ENCODE data around the gene ASS1. TPM values are rescaled to one million over a fixed set of nuclear protein-coding genes. Genes with fewer than 3 reads are reported as not detected.

ASS1 gene
- total RNA-seq, 1 donor: 195 TPM

DNA sequence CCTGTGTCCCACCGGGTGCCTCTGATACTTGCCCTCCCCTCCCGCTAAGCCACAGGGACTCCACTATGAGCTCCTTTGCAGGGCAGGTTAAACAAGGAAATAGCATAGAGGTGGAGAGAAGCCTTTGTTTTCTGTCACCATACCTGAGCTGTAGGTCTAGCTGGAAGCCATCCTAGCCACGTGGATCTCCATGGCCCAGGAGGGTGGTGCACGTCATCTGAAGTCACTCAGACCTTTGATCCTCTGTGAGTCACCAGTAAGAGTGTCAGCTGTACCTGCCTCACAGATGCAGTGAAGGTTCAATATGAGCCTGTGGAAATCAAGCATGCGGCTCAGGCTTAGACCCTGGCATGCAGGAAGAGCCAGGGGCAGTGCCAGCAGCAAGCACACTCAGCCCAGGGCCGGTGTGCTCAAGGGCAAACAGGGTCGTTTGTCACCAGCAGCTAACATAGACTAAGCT, 55.1 kb downstream of the ASS1 start:
- no peak overlapping the region for H3K27ac ChIP-seq (ENCODE audit: low read depth, low read length)
- H4K20me1 ChIP-seq (ENCODE audit: insufficient read depth, low read length): no peaks in the 10 kb centered on the region
- H3K4me3 ChIP-seq (ENCODE audit: insufficient read depth, low read length): no peak overlapping the region
- no peaks in the 10 kb centered on the region for H3K27me3 ChIP-seq (ENCODE audit: insufficient read depth, low read length)
- peaks cover 1% of the 10 kb centered on the region for H3K9me3 ChIP-seq (ENCODE audit: low read depth, low read length)
- DNase-seq (ENCODE audit: insufficient read length, low spot score, missing footprints): peak; percentile 22
- TF ChIP-seq, protein P1, sequence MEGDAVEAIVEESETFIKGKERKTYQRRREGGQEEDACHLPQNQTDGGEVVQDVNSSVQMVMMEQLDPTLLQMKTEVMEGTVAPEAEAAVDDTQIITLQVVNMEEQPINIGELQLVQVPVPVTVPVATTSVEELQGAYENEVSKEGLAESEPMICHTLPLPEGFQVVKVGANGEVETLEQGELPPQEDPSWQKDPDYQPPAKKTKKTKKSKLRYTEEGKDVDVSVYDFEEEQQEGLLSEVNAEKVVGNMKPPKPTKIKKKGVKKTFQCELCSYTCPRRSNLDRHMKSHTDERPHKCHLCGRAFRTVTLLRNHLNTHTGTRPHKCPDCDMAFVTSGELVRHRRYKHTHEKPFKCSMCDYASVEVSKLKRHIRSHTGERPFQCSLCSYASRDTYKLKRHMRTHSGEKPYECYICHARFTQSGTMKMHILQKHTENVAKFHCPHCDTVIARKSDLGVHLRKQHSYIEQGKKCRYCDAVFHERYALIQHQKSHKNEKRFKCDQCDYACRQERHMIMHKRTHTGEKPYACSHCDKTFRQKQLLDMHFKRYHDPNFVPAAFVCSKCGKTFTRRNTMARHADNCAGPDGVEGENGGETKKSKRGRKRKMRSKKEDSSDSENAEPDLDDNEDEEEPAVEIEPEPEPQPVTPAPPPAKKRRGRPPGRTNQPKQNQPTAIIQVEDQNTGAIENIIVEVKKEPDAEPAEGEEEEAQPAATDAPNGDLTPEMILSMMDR (IDR thresholded peaks at IDR 0.05; ENCODE audit: extremely low read depth, low read depth, low read length): no peak
- H2AFZ ChIP-seq (ENCODE audit: low read length): no peak overlapping the region
- H3K4me1 ChIP-seq (ENCODE audit: insufficient read depth, low read length): no peaks in the 10 kb centered on the region
- H3K4me2 ChIP-seq (ENCODE audit: insufficient read depth, low read length): no peak overlapping the region
- no peaks in the 10 kb centered on the region for H3K79me2 ChIP-seq (ENCODE audit: insufficient read depth, low read length)
- H3K36me3 ChIP-seq (ENCODE audit: insufficient read depth, low read length): peaks cover 22% of the 10 kb centered on the region

DNA sequence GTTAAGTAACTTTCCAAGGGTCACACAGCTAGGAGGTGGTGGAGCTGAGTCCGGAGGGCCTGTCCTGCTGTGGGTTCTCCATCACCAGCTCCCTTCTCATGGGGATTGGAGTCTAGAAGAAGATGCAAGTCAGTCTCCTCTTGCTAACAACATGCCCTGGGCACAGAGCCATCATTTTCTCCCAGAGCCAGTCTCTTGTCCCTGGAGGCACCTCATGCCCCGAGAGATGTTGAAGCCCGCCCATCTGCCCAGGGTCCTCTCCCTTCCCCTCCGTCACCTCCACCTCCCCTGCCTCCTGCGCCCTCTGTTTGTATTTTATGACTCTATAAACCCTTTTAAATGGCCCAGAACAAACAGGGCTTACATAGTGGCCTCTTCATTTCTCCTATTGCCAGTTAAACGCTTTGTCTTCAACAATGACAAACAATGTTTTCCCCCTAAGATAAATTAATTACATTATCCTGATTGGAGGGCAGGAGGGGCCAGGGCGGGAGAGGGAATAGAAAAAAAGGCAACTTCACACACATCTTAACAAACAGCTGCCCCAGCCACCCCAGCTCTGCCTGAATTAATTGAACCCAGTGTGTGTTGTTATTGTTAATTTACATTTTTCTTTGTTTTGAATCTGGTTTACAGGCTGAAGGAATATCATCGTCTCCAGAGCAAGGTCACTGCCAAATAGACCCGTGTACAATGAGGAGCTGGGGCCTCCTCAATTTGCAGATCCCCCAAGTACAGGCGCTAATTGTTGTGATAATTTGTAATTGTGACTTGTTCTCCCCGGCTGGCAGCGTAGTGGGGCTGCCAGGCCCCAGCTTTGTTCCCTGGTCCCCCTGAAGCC, 55.8 kb downstream of the ASS1 start:
- no peaks in the 10 kb centered on the region for H3K9me3 ChIP-seq (ENCODE audit: low read depth, low read length)
- H3K4me2 ChIP-seq (ENCODE audit: insufficient read depth, low read length): no peak overlapping the region
- no peaks in the 10 kb centered on the region for H3K4me1 ChIP-seq (ENCODE audit: insufficient read depth, low read length)
- no peak overlapping the region for H2AFZ ChIP-seq (ENCODE audit: low read length)
- H3K27me3 ChIP-seq (ENCODE audit: insufficient read depth, low read length): no peaks in the 10 kb centered on the region
- H3K79me2 ChIP-seq (ENCODE audit: insufficient read depth, low read length): no peaks in the 10 kb centered on the region
- TF ChIP-seq, protein P1 (IDR thresholded peaks at IDR 0.05; ENCODE audit: extremely low read depth, low read depth, low read length): no peak
- H3K27ac ChIP-seq (ENCODE audit: low read depth, low read length): no peak overlapping the region
- DNase-seq (ENCODE audit: insufficient read length, low spot score, missing footprints): peak; percentile 68
- no peak overlapping the region for H3K4me3 ChIP-seq (ENCODE audit: insufficient read depth, low read length)
- no peaks in the 10 kb centered on the region for H4K20me1 ChIP-seq (ENCODE audit: insufficient read depth, low read length)
- peaks cover 15% of the 10 kb centered on the region for H3K36me3 ChIP-seq (ENCODE audit: insufficient read depth, low read length)

DNA sequence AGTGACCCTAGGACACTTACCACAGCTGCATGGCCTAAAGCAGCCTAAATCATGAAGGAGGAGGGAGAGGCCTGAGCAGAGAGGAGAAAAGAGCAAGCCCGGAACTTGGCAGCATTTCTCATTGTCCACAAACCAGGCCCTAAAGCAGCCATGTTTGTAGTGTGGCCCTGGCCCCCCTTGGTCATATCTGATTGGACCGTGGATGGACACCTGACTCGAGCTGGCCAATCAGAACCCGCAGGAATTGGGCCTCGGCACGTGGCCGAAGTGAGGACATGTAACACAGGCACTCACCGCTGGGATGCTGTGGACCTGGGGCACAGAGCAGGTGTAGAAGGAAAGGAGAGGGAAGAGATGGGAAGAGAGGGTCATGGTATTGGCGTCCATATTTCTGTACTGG, 56.9 kb downstream of the ASS1 start:
- Histone ChIP-seq H3K4me1 (ENCODE audit: insufficient read depth, low read length) (no peaks in the 10 kb centered on the region), H2AFZ (ENCODE audit: low read length) (no peak overlapping the region), H3K79me2 (ENCODE audit: insufficient read depth, low read length) (no peaks in the 10 kb centered on the region), H3K4me3 (ENCODE audit: insufficient read depth, low read length) (no peak overlapping the region), H3K9me3 (ENCODE audit: low read depth, low read length) (no peaks in the 10 kb centered on the region), H4K20me1 (ENCODE audit: insufficient read depth, low read length) (no peaks in the 10 kb centered on the region), H3K36me3 (ENCODE audit: insufficient read depth, low read length) (peaks cover 13% of the 10 kb centered on the region), H3K4me2 (ENCODE audit: insufficient read depth, low read length) (no peak overlapping the region), H3K27ac (ENCODE audit: low read depth, low read length) (no peak overlapping the region), H3K27me3 (ENCODE audit: insufficient read depth, low read length) (no peaks in the 10 kb centered on the region)
- TF ChIP-seq, protein P1 (IDR thresholded peaks at IDR 0.05; ENCODE audit: extremely low read depth, low read depth, low read length): no peak
- DNase-seq (ENCODE audit: insufficient read length, low spot score, missing footprints): peak; percentile 50

DNA sequence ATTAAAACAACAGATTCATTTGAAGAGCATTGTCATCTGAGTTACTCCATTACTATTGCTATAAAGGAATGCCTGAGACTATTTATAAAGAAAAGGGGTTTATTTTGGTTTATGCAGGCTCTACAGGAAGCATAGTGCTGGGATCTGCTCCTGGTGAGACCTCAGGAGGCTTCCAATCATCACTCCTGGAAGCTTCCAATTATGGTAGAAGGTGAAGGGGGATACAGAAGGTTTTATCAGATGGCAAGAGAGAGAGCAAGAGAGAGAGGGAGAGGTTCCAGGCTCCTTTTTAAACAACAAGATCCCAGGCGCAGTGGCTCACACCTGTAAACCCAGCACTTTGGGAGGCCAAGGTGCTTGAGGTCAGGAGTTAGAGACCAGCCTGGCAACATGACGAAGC, 63.5 kb downstream of the ASS1 start:
- H3K4me1 ChIP-seq (ENCODE audit: insufficient read depth, low read length): no peaks in the 10 kb centered on the region
- H4K20me1 ChIP-seq (ENCODE audit: insufficient read depth, low read length): no peaks in the 10 kb centered on the region
- no peak overlapping the region for H2AFZ ChIP-seq (ENCODE audit: low read length)
- no peak overlapping the region for H3K4me2 ChIP-seq (ENCODE audit: insufficient read depth, low read length)
- no peaks in the 10 kb centered on the region for H3K27me3 ChIP-seq (ENCODE audit: insufficient read depth, low read length)
- H3K79me2 ChIP-seq (ENCODE audit: insufficient read depth, low read length): no peaks in the 10 kb centered on the region
- H3K36me3 ChIP-seq (ENCODE audit: insufficient read depth, low read length): no peaks in the 10 kb centered on the region
- TF ChIP-seq, protein P1 (IDR thresholded peaks at IDR 0.05; ENCODE audit: extremely low read depth, low read depth, low read length): no peak
- no peak for DNase-seq (ENCODE audit: insufficient read length, low spot score, missing footprints)
- H3K9me3 ChIP-seq (ENCODE audit: low read depth, low read length): no peaks in the 10 kb centered on the region
- H3K4me3 ChIP-seq (ENCODE audit: insufficient read depth, low read length): no peak overlapping the region
- no peak overlapping the region for H3K27ac ChIP-seq (ENCODE audit: low read depth, low read length)

Data from osteoblast (primary cell).